WTC11 (cell line): ENCODE measurements around the gene RPA3. TPM values are rescaled to one million over a fixed set of nuclear protein-coding genes. Genes with fewer than 3 reads are reported as not detected.
"Not testable (repeated sequence)": the region's sequence is repeated elsewhere in the genome, so short reads cannot be mapped to it uniquely, and the experiment has no call there.

ENCODE experiments used
- ATAC-seq: fragments of 200-7000 bp; cut with Tn5 transposase; 2 replicates; pipeline ENCODE4 v1.10.0; 2021; ENCODE audit warnings: mild to moderate bottlenecking, moderate library complexity
- CTCF ChIA-PET: fragments of 300-600 bp; sonication (Branson Sonifier 250); formaldehyde crosslinking; loops from one replicate; lab custom pipeline; 2021; ENCODE audit warnings: antibody characterized with exemption; lab: Charles Lee
- POLR2A ChIA-PET: fragments of 350-600 bp; sonication (Branson Sonifier 250); formaldehyde crosslinking; loops from one replicate; lab custom pipeline; 2021; ENCODE audit warnings: antibody characterized with exemption; lab: Charles Lee
- DNase-seq: peaks from one replicate; pipeline ENCODE4 v3.0.0; 2021; ENCODE audit warnings: low spot score
- H3K27ac Mint-ChIP-seq: 2 replicates; pipeline ENCODE4 v1.8.0; 2021; ENCODE audit warnings: mixed read lengths
- H3K27me3 Mint-ChIP-seq: 2 replicates; pipeline ENCODE4 v1.8.0; 2021; ENCODE audit warnings: low read depth, mild to moderate bottlenecking, moderate library complexity, mixed read lengths
- H3K36me3 Mint-ChIP-seq: 2 replicates; pipeline ENCODE4 v1.8.0; 2021; ENCODE audit warnings: mixed read lengths
- H3K4me1 Mint-ChIP-seq: 2 replicates; pipeline ENCODE4 v1.8.0; 2022; ENCODE audit warnings: mixed read lengths
- H3K4me3 Mint-ChIP-seq: 2 replicates; pipeline ENCODE4 v1.8.0; 2021; ENCODE audit warnings: mild to moderate bottlenecking, moderate library complexity, mixed read lengths
- H3K9me3 Mint-ChIP-seq: 2 replicates; pipeline ENCODE4 v1.8.0; 2021; ENCODE audit warnings: mixed read lengths
- CBFB ChIP-seq: sonication (generic); formaldehyde crosslinking; IDR thresholded peaks from 2 replicates; pipeline ENCODE4 v1.8.1; 2022; ENCODE audit warnings: mild to moderate bottlenecking, low read depth, missing genetic modification reagents
- EMX1 ChIP-seq: fragments of 250-450 bp; sonication (Bioruptor Pico); IDR thresholded peaks from 2 replicates; pipeline ENCODE4 v1.8.0; 2021; ENCODE audit warnings: mild to moderate bottlenecking
- ETV6 ChIP-seq: sonication (generic); formaldehyde crosslinking; IDR thresholded peaks from 2 replicates; pipeline ENCODE4 v1.8.1; 2022; ENCODE audit warnings: mild to moderate bottlenecking, missing genetic modification reagents
- FOXP1 ChIP-seq: sonication (generic); formaldehyde crosslinking; IDR thresholded peaks from 2 replicates; pipeline ENCODE4 v1.8.0; 2022; ENCODE audit warnings: missing genetic modification reagents, mild to moderate bottlenecking, moderate library complexity, borderline replicate concordance
- SMAD3 ChIP-seq: sonication (generic); formaldehyde crosslinking; IDR thresholded peaks from 2 replicates; pipeline ENCODE4 v1.8.0; 2022; ENCODE audit warnings: missing genetic modification reagents, mild to moderate bottlenecking, borderline replicate concordance
- SMAD4 ChIP-seq: sonication (generic); formaldehyde crosslinking; IDR thresholded peaks from 2 replicates; pipeline ENCODE4 v1.8.0; 2022; ENCODE audit warnings: mild to moderate bottlenecking, missing genetic modification reagents
- ZNF423 ChIP-seq: fragments of 250-450 bp; sonication (Bioruptor Pico); IDR thresholded peaks from 2 replicates; pipeline ENCODE4 v2.1.2; 2022; ENCODE audit warnings: mild to moderate bottlenecking, moderate library complexity
- total RNA-seq: library from RNA; stranded (reverse); gene quantifications from 3 replicates; pipeline ENCODE4 v1.2.3, GENCODE V29; 2021
- TF ChIP-seq, protein P1 (sequence below): sonication (generic); formaldehyde crosslinking; IDR thresholded peaks from 2 replicates; pipeline ENCODE4 v1.8.1; 2023; ENCODE audit warnings: mild to moderate bottlenecking, missing genetic modification reagents, moderate library complexity
- TF ChIP-seq, protein P2 (sequence below): fragments of 200-600 bp; IDR thresholded peaks from 2 replicates; pipeline ENCODE4 v1.8.0; 2022; ENCODE audit warnings: antibody characterized with exemption
- TF ChIP-seq, protein P3 (sequence below): sonication (generic); formaldehyde crosslinking; IDR thresholded peaks from 2 replicates; pipeline ENCODE4 v1.8.0; 2023; ENCODE audit warnings: mild to moderate bottlenecking, missing genetic modification reagents

The RPA3 gene
- total RNA-seq, 1 experiment from 2014 or later = 97.8 TPM

DNA sequence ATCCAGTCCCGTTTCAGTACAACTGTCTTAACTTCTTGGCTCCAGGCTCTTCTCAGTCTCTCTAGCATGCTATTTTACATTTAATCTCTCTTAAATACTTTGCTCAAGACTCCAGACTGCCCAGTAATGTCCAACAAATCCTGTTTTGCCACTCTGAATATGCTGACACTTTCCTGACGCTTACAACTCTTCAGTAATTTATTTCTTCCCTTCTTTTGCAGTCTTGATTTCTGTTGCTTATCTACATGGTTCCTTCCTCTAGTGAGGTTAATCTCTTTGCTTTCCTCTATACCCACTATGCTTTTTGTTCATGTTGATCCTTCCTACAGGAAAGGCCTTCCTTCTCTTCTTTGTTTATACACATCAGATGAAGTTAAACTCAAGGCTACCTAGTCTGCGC lies 54.1 kb downstream of the RPA3 start:
- Mint-ChIP-seq H3K4me1 (peaks cover 28% of the 10 kb centered on the region), H3K4me3 (no peak overlapping the region), H3K36me3 (peaks cover 5% of the 10 kb centered on the region), H3K9me3 (peaks cover 9% of the 10 kb centered on the region), H3K27ac (no peak overlapping the region; the same call in 1 of the 2 replicates), H3K27me3 (no peaks in the 10 kb centered on the region)
- TF ChIP-seq CBFB = no peak
- no peak for TF ChIP-seq SMAD3 (CRISPR knock-in tag)
- TF ChIP-seq, protein P1, sequence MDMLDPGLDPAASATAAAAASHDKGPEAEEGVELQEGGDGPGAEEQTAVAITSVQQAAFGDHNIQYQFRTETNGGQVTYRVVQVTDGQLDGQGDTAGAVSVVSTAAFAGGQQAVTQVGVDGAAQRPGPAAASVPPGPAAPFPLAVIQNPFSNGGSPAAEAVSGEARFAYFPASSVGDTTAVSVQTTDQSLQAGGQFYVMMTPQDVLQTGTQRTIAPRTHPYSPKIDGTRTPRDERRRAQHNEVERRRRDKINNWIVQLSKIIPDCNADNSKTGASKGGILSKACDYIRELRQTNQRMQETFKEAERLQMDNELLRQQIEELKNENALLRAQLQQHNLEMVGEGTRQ (CRISPR knock-in tag) = no peak
- no peak for TF ChIP-seq EMX1 (CRISPR knock-in tag)
- TF ChIP-seq, protein P2, sequence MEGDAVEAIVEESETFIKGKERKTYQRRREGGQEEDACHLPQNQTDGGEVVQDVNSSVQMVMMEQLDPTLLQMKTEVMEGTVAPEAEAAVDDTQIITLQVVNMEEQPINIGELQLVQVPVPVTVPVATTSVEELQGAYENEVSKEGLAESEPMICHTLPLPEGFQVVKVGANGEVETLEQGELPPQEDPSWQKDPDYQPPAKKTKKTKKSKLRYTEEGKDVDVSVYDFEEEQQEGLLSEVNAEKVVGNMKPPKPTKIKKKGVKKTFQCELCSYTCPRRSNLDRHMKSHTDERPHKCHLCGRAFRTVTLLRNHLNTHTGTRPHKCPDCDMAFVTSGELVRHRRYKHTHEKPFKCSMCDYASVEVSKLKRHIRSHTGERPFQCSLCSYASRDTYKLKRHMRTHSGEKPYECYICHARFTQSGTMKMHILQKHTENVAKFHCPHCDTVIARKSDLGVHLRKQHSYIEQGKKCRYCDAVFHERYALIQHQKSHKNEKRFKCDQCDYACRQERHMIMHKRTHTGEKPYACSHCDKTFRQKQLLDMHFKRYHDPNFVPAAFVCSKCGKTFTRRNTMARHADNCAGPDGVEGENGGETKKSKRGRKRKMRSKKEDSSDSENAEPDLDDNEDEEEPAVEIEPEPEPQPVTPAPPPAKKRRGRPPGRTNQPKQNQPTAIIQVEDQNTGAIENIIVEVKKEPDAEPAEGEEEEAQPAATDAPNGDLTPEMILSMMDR = no peak
- TF ChIP-seq ETV6 (CRISPR knock-in tag) = no peak
- TF ChIP-seq, protein P3, sequence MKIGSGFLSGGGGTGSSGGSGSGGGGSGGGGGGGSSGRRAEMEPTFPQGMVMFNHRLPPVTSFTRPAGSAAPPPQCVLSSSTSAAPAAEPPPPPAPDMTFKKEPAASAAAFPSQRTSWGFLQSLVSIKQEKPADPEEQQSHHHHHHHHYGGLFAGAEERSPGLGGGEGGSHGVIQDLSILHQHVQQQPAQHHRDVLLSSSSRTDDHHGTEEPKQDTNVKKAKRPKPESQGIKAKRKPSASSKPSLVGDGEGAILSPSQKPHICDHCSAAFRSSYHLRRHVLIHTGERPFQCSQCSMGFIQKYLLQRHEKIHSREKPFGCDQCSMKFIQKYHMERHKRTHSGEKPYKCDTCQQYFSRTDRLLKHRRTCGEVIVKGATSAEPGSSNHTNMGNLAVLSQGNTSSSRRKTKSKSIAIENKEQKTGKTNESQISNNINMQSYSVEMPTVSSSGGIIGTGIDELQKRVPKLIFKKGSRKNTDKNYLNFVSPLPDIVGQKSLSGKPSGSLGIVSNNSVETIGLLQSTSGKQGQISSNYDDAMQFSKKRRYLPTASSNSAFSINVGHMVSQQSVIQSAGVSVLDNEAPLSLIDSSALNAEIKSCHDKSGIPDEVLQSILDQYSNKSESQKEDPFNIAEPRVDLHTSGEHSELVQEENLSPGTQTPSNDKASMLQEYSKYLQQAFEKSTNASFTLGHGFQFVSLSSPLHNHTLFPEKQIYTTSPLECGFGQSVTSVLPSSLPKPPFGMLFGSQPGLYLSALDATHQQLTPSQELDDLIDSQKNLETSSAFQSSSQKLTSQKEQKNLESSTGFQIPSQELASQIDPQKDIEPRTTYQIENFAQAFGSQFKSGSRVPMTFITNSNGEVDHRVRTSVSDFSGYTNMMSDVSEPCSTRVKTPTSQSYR = no peak
- no peak for TF ChIP-seq FOXP1 (CRISPR knock-in tag)
- no peak for TF ChIP-seq SMAD4
- ChIA-PET POLR2A (no interaction called here), CTCF (interaction anchor here (0.7 to 0.8 kb wide), 2 partner anchors 17 to 371 kb away, joined by 3 read pairs; no protein-coding TSS in a partner anchor)
- DNase-seq = no peak
- no peak for ATAC-seq

DNA sequence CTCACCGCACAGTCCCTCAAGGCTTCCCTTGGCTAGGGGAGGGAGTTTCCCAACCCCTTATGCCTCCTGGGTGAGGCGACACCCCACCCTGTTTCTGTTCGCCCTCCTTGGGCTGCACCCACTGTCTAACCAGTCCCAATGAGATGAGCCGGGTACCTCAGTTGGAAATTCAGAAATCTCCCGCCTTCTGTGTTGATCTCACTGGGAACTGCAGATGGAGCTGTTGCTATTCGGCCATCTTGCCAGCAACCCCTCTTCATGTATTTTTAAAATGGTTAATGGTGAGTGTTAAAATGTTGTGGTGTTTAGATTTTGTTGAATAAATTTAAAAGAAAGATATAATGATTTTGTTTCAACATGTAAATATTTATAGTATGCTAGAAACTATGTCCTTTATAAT lies 55.9 kb downstream of the RPA3 start:
- CTCF ChIA-PET = interaction anchor here (1.0 to 1.8 kb wide), 8 partner anchors 9 to 634 kb away, joined by 3 to 9 read pairs (median 4); partner anchors contain the start of gene UMAD1
- peak; percentile 31 for DNase-seq
- POLR2A ChIA-PET = no interaction called here

GRCh38 chr7:7656459-7656858 lies 61.9 kb downstream of the RPA3 start:
- H3K4me3 Mint-ChIP-seq, ATAC-seq, H3K27me3 Mint-ChIP-seq, H3K27ac Mint-ChIP-seq, DNase-seq, POLR2A ChIA-PET, CTCF ChIA-PET: not testable (repeated sequence)
- Mint-ChIP-seq H3K4me1 (peaks cover 17% of the 10 kb centered on the region), H3K36me3 (peaks cover 31% of the 10 kb centered on the region), H3K9me3 (peaks cover 35% of the 10 kb centered on the region)

More for the DNA sequence above, 55.9 kb downstream of the RPA3 start:
- Mint-ChIP-seq H3K4me3 (no peak overlapping the region), H3K9me3 (peaks cover 26% of the 10 kb centered on the region), H3K27ac (no peak overlapping the region), H3K36me3 (peaks cover 19% of the 10 kb centered on the region), H3K4me1 (peaks cover 28% of the 10 kb centered on the region), H3K27me3 (no peaks in the 10 kb centered on the region)
- ATAC-seq = peak; percentile 59
- TF ChIP-seq, protein P2 = peak; percentile 32; the same call in 1 of the 2 replicates
- no peak for TF ChIP-seq ZNF423 (CRISPR knock-in tag)
